GM18909 (cell line): ENCODE measurements around the gene C2orf15.
"Not testable (repeated sequence)": the region's sequence is repeated elsewhere in the genome, so short reads cannot be mapped to it uniquely, and the experiment has no call there.

Experiments
- ATAC-seq: cut with Tn5 transposase; IDR thresholded peaks from one replicate; pipeline ENCODE4 v1.9.1; 2021; ENCODE audit warnings: mild to moderate bottlenecking; ENCODE audit not compliant: unreplicated experiment, poor library complexity

The C2orf15 gene

DNA sequence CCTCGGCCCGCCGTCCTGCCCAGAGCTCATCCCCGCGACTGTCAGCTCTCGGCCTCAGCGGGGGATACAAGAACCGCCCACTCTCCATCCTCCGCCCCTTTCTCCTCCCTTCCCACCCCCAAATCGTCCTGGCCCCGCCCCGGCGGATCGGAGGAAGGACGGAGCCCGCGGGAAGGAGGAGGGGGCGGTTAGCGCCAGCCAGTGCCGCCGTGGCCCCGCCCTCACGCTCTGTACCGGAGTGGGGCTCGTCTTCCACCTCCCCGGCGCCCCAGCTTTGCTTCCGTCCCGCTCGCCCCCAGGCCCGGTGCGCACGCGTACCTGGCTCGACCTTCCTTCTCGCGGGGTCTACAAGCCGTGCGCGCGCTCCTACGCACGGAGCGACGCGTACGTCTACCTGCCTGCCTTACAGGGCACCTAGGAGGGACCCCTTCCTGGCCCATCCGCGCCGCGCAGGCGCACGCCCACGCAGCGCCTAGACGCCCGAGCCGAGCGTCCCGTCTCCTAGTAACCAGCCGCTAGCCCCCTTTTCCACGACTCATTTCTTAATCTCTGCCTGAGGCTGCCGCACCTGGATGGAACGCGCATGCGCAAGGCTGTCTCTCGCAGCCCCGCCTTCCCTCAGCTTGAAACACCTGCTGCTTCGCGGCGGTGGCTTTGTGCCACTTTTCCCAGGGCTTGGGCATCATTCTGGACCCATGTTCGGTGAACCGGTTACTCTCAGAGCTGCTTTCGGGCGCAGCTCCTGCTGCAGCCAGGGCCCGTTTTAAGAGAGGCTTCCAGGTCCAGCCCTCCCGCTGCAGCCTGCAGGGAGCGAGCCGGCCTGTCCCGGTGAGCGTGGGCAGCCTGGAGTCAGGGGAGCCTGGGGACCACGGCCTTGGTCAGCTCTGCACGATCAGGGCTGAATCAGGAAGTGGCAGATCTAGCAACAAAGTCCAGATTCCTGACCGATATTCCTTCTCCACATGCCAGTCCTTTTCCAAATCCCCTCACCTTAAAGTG, at the start of gene C2orf15:
C2orf15 (plus strand) TSS at position 598 of the 999 bp plus-strand sequence. CDS start 8,852 bp downstream, outside the sequence.
- peak; percentile 91 for ATAC-seq

DNA sequence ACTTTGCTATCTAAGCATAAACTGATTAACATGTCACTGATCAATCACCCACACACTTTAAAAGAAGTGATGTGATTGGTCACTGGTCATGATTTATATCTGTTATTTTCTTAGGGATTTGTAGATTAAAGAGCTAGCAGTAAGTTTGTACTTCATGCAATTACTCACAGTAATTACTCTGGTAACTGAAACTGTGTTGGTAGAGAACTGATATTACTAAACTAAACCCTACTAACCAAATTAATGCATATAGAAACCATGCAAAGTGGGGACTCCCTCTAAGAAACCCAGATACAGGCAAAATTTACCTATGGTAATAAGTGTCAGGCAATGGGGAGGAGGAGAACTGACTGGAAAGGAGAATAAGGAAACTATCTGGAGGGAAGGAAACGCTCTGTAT, 44.8 kb upstream of the C2orf15 start:
- ATAC-seq, result no peak

DNA sequence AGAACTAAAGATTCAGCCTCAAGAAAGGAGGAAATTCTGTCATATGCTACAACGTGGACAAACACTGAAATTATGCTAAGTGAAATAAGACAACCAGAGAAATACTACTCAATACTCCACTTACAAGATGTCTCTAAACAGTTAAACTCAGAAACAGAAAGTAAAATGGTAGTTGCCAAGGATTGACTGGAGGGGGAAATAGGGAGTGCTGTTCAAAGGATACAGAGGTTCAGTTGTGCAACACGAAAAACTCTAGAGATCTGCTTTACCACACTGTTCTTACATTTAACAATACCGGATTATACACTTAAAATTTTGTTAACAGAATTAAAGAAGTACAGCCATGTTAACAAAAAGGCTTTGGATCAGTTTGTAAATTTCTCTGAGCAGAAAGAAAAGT, 39.8 kb upstream of the C2orf15 start:
- no peak for ATAC-seq

- ATAC-seq, result no peak
Measured at GRCh38 chr2:99104006-99104405, 37.5 kb upstream of the C2orf15 start.

GRCh38 chr2:99106913-99107312, 34.6 kb upstream of the C2orf15 start:
- ATAC-seq, result no peak

DNA sequence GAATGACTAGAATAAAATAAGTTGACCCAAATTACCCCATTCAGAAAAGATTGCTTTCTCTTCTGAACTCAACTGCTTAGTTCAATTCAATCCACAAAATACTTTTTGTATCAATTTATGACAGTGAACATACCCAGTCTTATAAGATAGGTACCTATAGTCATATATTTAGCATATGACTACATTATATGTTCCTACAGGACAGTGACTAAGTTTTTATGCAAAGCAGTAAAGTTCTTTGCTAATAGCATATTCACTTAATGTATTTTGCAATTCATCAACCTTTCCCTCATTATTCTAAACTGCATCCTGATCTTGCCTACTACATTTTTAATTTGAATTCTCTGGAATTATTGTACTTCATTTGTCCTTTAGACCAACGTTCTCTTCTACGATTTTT, 30.3 kb upstream of the C2orf15 start:
- ATAC-seq, result no peak

- no peak for ATAC-seq
Measured at GRCh38 chr2:99111945-99112344, 29.6 kb upstream of the C2orf15 start.

DNA sequence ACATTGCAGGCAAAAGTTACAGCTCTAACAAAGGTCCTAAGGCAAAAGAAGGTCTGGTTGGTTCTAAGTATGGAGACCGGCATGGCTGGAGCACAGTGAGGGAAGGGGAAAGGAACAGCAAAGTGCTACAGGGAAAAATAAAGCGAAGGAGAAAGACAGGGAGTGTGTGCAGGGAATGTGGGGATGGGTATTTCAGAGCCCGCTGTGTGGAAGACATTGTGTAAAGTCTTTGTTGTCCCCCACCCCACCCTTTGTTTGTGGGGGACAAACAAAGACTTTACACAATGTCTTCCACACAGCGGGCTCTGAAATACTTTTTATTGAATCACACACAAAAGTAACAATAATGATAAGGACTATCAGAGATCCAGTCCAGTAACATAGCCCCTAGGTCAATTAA, 28.9 kb upstream of the C2orf15 start:
- ATAC-seq, result no peak

- ATAC-seq, result no peak
Measured at GRCh38 chr2:99127981-99128380, 13.5 kb upstream of the C2orf15 start.

GRCh38 chr2:99135044-99135556, 6.4 kb upstream of the C2orf15 start:
- not testable (repeated sequence) for ATAC-seq

GRCh38 chr2:99139003-99139402, 2.5 kb upstream of the C2orf15 start:
- no peak for ATAC-seq

DNA sequence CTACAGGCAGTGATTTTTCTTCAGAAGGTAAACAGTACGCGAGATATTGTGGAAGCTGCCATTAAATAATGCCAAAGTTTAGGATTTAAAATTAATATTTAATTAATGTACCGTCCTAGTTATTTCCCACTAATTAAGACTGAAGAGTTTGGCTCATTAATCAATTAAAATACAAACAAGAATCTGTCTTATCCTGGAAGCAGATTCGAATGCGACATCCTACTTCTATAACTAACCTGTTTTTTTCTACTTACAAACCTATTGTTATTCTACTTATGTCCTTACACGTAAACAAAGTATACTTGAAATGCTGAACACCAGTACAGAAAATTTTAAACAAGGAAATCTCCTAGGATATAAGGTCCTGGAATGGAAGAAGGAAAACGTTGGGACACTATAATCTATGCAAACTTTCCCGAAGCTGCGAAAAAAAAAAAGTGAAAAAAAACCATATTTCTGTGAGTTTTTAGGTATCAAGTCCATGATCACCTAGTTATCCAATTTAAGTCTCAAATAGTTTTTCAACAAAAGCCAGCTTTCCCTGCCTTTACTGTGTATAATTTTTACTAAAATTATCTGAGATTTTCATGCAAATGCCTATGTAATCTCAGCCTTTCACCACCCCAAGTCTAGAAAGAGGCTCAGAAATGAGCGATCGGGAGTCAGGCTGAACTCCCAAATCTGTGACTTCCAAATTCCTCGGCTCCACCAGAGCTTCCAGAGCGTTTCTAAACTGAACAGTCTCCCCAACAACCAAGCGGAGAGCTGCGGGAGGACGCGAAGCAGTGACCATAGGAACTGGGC, 1.2 kb upstream of the C2orf15 start:
- ATAC-seq, result no peak

GRCh38 chr2:99140860-99141109, 722 bp upstream of the C2orf15 start:
- peak; percentile 43 for ATAC-seq

GRCh38 chr2:99150706-99151105, 9.2 kb downstream of the C2orf15 start:
- ATAC-seq, result no peak

- ATAC-seq, result no peak
Measured at GRCh38 chr2:99152199-99152895, 10.8 kb downstream of the C2orf15 start.

DNA sequence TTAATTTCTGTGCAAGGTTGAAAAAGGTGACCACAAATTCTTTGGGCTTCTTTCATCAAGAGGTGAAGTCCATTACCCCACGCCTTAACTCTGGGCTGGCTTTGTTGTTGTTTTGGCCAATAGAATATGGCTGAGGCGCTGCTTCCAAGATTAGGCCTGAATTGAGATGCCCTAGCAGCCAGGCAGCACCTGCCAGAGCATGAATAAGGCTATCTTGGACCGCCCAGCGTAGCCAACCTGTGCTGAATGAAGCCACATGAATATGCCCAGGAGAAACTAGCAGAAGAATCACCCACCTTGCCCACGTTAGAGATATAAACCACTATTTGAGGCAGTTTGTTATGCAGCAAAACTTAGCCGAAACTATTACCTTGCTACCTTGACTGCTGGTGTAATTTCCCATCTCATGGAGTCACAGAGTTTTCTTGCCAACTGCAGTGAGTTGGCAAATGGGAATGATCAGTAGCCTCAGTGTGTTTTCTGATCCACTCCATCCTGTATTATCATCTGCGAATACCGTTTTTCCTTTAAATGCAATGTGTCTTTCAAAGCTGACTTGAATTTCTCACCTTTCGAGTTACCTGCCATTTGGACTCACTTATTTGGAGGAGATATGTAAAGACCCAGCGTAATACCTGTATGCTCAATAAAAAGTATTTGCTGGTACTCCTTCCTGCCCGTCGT, 12.6 kb downstream of the C2orf15 start:
- ATAC-seq, result no peak

GRCh38 chr2:99154643-99155536, 13.4 kb downstream of the C2orf15 start, which contains the start of the genes LIPT1 and TSGA10:
LIPT1 (plus strand) TSS chr2:99154967; CDS start chr2:99161958, 6,991 bp downstream.
TSGA10 (minus strand) TSS chr2:99154942; CDS start chr2:99109439, 45,503 bp downstream.
- ATAC-seq, result peak; percentile 97

DNA sequence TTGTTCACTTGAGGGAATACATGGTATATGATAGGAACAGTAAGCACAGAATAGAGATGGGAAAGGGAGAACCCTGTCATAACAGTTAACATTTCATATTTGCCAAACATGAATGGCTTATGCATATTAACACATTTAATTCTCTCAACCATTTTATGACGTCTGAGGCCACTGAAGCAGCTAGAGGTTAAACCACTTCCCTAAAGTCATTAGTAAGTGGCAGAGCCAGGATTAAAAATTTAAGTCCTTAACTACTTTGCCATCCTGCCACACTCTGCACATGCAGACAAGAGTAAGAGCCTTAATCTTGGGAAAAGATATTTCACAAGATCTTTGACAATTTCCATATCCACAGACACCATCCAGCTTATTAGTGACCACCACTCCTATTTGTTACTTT, 15.4 kb downstream of the C2orf15 start:
- no peak for ATAC-seq

DNA sequence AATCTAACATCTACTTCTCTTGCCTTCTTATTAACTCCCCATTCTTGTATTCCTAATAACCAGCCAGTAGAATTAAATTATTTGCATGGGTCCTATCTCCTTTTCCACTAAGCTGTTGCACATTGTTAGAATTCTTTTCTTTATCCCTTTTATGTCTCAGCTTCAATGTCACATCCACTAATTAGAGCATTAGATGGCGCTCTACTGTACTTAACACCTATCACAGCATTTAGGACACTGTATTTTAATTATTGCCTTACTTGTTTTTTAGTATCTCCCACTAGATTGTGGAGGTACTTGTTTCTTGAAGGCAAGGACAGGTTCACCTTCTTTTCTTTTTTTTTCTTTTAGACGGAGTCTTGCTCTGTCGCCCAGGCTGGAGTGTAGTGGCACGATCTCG, 17.1 kb downstream of the C2orf15 start:
- no peak for ATAC-seq
